Caco-2 (cell line): ENCODE measurements around the gene FARP1. TPM values are rescaled to one million over a fixed set of nuclear protein-coding genes. Genes with fewer than 3 reads are reported as not detected.

ENCODE experiments used
- BruUV-seq: library from RNA; stranded (reverse); fragments of 400-500 nt; replicated peaks from 2 replicates; lab custom pipeline; 2021; lab: Mats Ljungman, UMichigan
- CTCF ChIA-PET: fragments of 300-600 bp; sonication (Branson Sonifier 250); formaldehyde crosslinking; loops from one replicate; lab custom pipeline; 2022; ENCODE audit warnings: antibody characterized with exemption; lab: Charles Lee
- POLR2A ChIA-PET: fragments of 300-600 bp; sonication (Branson Sonifier 250); formaldehyde crosslinking; loops from one replicate; lab custom pipeline; 2022; ENCODE audit warnings: antibody characterized with exemption; lab: Charles Lee
- DNase-seq, 2 experiments: peaks; one replicate each; pipeline versions ENCODE4 v3.0.0 to v3.0.0-alpha.2; 2020 to 2022
- H3K27me3 ChIP-seq: replicated peaks from 2 replicates; pipeline ENCODE4 v1.6.0; 2011; ENCODE audit warnings: low read length; ENCODE audit not compliant: control insufficient read depth, insufficient read depth
- H3K36me3 ChIP-seq: 2 replicates; pipeline ENCODE4 v1.5.1; 2011; ENCODE audit warnings: low read length; ENCODE audit not compliant: control insufficient read depth, insufficient read depth
- H3K4me1 ChIP-seq: fragments of 250-450 bp; sonication (Bioruptor Pico); 2 replicates; pipeline ENCODE4 v1.5.1; 2020; ENCODE audit warnings: mild to moderate bottlenecking
- H3K4me3 ChIP-seq: 2 replicates; pipeline ENCODE4 v1.5.1; 2011; ENCODE audit warnings: low read depth, mild to moderate bottlenecking, control low read depth, low read length
- H3K9me3 ChIP-seq: fragments of 250-450 bp; sonication (Bioruptor Pico); 2 replicates; pipeline ENCODE4 v1.5.1; 2020; ENCODE audit warnings: mild to moderate bottlenecking, moderate library complexity
- H3K27ac Mint-ChIP-seq: one replicate; pipeline ENCODE4 v1.8.0; 2022; ENCODE audit warnings: mixed read lengths; ENCODE audit not compliant: unreplicated experiment
- H3K27me3 Mint-ChIP-seq: one replicate; pipeline ENCODE4 v1.8.0; 2022; ENCODE audit warnings: mixed read lengths; ENCODE audit not compliant: insufficient read depth, unreplicated experiment
- H3K36me3 Mint-ChIP-seq: one replicate; pipeline ENCODE4 v1.8.0; 2022; ENCODE audit warnings: mild to moderate bottlenecking, mixed read lengths; ENCODE audit not compliant: insufficient read depth, unreplicated experiment
- H3K4me1 Mint-ChIP-seq: one replicate; pipeline ENCODE4 v1.8.0; 2022; ENCODE audit warnings: low read depth, mixed read lengths; ENCODE audit not compliant: unreplicated experiment
- H3K4me3 Mint-ChIP-seq: one replicate; pipeline ENCODE4 v1.8.0; 2022; ENCODE audit warnings: mild to moderate bottlenecking, moderate library complexity, mixed read lengths; ENCODE audit not compliant: unreplicated experiment
- H3K9me3 Mint-ChIP-seq: one replicate; pipeline ENCODE4 v1.8.0; 2022; ENCODE audit warnings: mixed read lengths; ENCODE audit not compliant: unreplicated experiment
- CTCF ChIP-seq, 2 experiments: fragments of 200-600 bp in 1 of 2; IDR thresholded peaks; 1 replicate in 1 of 2; 2 replicates in 1 of 2; pipeline versions ENCODE4 v1.5.1 to v1.8.0; 2011 to 2022; ENCODE audit warnings: antibody characterized with exemption in 1 of 2, control low read depth in 1 of 2, inconsistent platforms in 1 of 2, low read depth in 1 of 2, low read length in 1 of 2, mild to moderate bottlenecking in 1 of 2, moderate library complexity in 1 of 2; ENCODE audit not compliant: insufficient read depth in 1 of 2, severe bottlenecking in 1 of 2, unreplicated experiment in 1 of 2
- intact Hi-C: fragments of 100-400 bp; cut with micrococcal nuclease; formaldehyde crosslinking; loops from one replicate; pipeline ENCODE4 v1.10.0; 2022; ENCODE audit not compliant: unreplicated experiment
- total RNA-seq: library from RNA; stranded (reverse); gene quantifications from 2 replicates; pipeline ENCODE4 v1.2.3, GENCODE V29; 2022

Gene FARP1
- total RNA-seq, 1 experiment from 2014 or later = 189 TPM

DNA sequence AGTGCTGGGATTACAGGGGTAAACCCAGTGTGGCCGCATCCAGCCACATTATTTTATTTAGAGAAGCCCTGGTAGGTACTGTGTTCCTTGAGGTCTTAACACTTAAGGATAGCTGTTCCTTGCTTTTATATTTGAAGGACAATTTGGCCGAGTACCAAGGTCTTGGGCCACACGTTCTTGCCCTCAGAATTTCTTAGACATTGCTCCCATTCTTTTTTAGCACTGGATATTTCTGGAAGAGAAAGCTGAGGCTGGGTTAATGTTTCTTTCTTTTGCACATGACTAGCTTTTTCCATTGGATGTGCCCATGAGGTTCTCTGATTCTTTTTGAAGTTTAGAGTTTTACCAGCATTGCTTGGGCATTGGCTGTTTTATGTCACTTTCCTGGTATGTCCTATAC, 39.7 kb downstream of the FARP1 start:
- Histone ChIP-seq H3K27me3 (no peaks in the 10 kb centered on the region), H3K4me3 (no peak overlapping the region), H3K9me3 (no peaks in the 10 kb centered on the region), H3K4me1 (peaks cover 14% of the 10 kb centered on the region), H3K36me3 (no peaks in the 10 kb centered on the region; the same call in 1 of the 2 replicates)
- Mint-ChIP-seq H3K4me3 (no peak overlapping the region), H3K27me3 (no peaks in the 10 kb centered on the region), H3K4me1 (peaks cover 31% of the 10 kb centered on the region), H3K9me3 (no peaks in the 10 kb centered on the region), H3K27ac (no peak overlapping the region), H3K36me3 (peaks cover 35% of the 10 kb centered on the region)
- intact Hi-C loops = no loop called here
- POLR2A ChIA-PET = no interaction called here
- no peak for TF ChIP-seq CTCF (IDR thresholded peaks at IDR 0.05; ENCODE audit: insufficient read depth in 1 of 2, low read depth in 1 of 2, low read length in 1 of 2, severe bottlenecking in 1 of 2, unreplicated experiment in 1 of 2)
- no peak for DNase-seq
- CTCF ChIA-PET = no interaction called here
- no TSS peak for BruUV-seq

DNA sequence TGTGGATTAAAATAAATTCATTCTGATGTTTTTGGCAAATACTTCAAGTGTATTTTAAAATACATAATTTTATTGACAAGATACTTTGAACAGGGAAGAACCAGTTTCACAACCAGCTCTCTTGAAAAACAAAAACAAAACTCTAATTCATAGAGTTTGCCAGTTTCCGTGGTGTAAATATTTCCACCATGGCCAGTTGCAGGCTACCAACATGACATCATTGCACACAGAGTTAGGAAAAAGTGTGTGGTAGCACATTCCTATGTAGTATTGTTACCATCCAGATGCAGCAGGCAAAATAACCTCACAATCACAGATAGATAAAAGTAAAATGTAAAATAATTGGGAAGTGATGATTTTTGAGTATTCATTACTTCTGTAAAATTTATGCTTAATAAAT, 41.9 kb downstream of the FARP1 start:
- Mint-ChIP-seq H3K4me1 (peaks cover 27% of the 10 kb centered on the region), H3K27ac (no peak overlapping the region), H3K4me3 (no peak overlapping the region), H3K27me3 (no peaks in the 10 kb centered on the region), H3K36me3 (peaks cover 26% of the 10 kb centered on the region), H3K9me3 (no peaks in the 10 kb centered on the region)
- Histone ChIP-seq H3K4me3 (no peak overlapping the region), H3K27me3 (no peaks in the 10 kb centered on the region), H3K4me1 (peaks cover 2% of the 10 kb centered on the region; the same call in 1 of the 2 replicates), H3K36me3 (no peaks in the 10 kb centered on the region), H3K9me3 (no peaks in the 10 kb centered on the region)
- ChIA-PET POLR2A (no interaction called here), CTCF (no interaction called here)
- DNase-seq = no peak
- no TSS peak for BruUV-seq
- no peak for TF ChIP-seq CTCF (IDR thresholded peaks at IDR 0.05; ENCODE audit: insufficient read depth in 1 of 2, low read depth in 1 of 2, low read length in 1 of 2, severe bottlenecking in 1 of 2, unreplicated experiment in 1 of 2)
- intact Hi-C loops = no loop called here

GRCh38 chr13:98187155-98187964, 44.5 kb downstream of the FARP1 start:
- CTCF ChIA-PET = no interaction called here
- intact Hi-C loops = no loop called here
- H3K9me3 ChIP-seq = no peaks in the 10 kb centered on the region
- Mint-ChIP-seq H3K27me3 (no peaks in the 10 kb centered on the region), H3K27ac (no peak overlapping the region), H3K4me3 (no peak overlapping the region), H3K36me3 (peaks cover 34% of the 10 kb centered on the region), H3K9me3 (no peaks in the 10 kb centered on the region), H3K4me1 (peaks cover 13% of the 10 kb centered on the region)
- no peaks in the 10 kb centered on the region for H3K27me3 ChIP-seq
- no peaks in the 10 kb centered on the region for H3K36me3 ChIP-seq
- no peak for DNase-seq
- H3K4me1 ChIP-seq = no peaks in the 10 kb centered on the region
- BruUV-seq = no TSS peak
- no peak overlapping the region for H3K4me3 ChIP-seq
- no peak for TF ChIP-seq CTCF (IDR thresholded peaks at IDR 0.05; ENCODE audit: insufficient read depth in 1 of 2, low read depth in 1 of 2, low read length in 1 of 2, severe bottlenecking in 1 of 2, unreplicated experiment in 1 of 2)
- POLR2A ChIA-PET = no interaction called here
